ENCODE measurements around the gene C16orf96. TPM values are rescaled to one million over a fixed set of nuclear protein-coding genes. Genes with fewer than 3 reads are reported as not detected.

C16orf96 gene
- total RNA-seq, 2 donors from 2014 or later = 1.5 to 1.6 TPM

DNA sequence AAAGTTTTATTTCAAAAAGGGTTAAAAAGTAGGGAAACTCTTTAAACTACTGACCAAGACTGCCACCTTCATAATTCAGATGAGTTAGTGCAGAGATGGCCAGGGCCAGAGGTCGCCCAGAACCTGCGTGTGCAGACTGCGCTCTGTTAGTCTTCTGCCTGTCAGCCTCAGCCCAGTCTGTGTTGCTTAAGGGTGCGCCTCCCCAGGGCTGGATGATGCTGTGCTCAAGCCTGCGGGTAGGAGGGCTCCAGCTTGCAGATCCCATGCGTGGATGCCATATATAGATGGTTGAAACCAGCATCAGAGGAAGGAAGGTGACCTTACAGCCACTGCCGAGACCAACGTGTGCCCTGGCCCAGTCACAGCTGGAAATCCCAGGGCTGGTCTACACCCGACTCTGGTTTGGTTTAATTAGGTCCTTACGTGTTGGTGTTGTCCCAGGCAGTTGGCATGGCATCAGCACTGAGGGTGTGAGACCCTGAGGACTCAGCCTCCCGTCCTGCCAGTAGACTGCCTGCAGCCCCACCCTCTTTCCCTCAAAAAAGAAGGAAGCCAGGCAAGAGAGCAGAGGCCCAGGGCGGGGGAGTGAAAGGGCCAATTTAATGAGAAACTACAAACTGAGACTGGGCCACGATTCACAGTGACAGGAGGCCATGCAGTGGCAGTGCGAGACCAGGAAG, 45.3 kb upstream of the C16orf96 start:
- DNase-seq = no peak
- H3K36me3 ChIP-seq (ENCODE audit: control insufficient read depth, insufficient read depth, low read length) = peaks cover 51% of the 10 kb centered on the region
- no peak overlapping the region for H3K27ac ChIP-seq (ENCODE audit: low read depth, low read length)
- H3K27me3 Mint-ChIP-seq (ENCODE audit: insufficient read depth) = no peaks in the 10 kb centered on the region
- H3K27ac Mint-ChIP-seq = no peak overlapping the region
- no peaks in the 10 kb centered on the region for H3K4me1 ChIP-seq (ENCODE audit: control insufficient read depth, insufficient read depth, low read length)
- TF ChIP-seq, protein P1, sequence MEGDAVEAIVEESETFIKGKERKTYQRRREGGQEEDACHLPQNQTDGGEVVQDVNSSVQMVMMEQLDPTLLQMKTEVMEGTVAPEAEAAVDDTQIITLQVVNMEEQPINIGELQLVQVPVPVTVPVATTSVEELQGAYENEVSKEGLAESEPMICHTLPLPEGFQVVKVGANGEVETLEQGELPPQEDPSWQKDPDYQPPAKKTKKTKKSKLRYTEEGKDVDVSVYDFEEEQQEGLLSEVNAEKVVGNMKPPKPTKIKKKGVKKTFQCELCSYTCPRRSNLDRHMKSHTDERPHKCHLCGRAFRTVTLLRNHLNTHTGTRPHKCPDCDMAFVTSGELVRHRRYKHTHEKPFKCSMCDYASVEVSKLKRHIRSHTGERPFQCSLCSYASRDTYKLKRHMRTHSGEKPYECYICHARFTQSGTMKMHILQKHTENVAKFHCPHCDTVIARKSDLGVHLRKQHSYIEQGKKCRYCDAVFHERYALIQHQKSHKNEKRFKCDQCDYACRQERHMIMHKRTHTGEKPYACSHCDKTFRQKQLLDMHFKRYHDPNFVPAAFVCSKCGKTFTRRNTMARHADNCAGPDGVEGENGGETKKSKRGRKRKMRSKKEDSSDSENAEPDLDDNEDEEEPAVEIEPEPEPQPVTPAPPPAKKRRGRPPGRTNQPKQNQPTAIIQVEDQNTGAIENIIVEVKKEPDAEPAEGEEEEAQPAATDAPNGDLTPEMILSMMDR (conservative IDR thresholded peaks at IDR 0.05) = no peak
- 93 to 94% methylated on average over 13 to 14 of the region's 14 CpGs for WGBS, 2 experiments (ENCODE audit: insufficient coverage in 1 of 2, insufficient read length in 1 of 2)
- H3K27me3 ChIP-seq (ENCODE audit: control insufficient read depth, insufficient read depth, low read length, poor library complexity, severe bottlenecking) = no peaks in the 10 kb centered on the region
- no peaks in the 10 kb centered on the region for H3K9me3 ChIP-seq (ENCODE audit: control insufficient read depth, low read length)
- no peak overlapping the region for H3K9ac ChIP-seq (ENCODE audit: extremely low read depth, low read length, poor library complexity, severe bottlenecking)
- H3K4me1 Mint-ChIP-seq = peaks cover 4% of the 10 kb centered on the region
- H3K4me3 ChIP-seq (ENCODE audit: low read length) = no peak overlapping the region
- H3K36me3 Mint-ChIP-seq (ENCODE audit: low read depth) = peaks cover 21% of the 10 kb centered on the region
- no peak overlapping the region for H3K4me3 Mint-ChIP-seq
- H3K9me3 Mint-ChIP-seq = no peaks in the 10 kb centered on the region

DNA sequence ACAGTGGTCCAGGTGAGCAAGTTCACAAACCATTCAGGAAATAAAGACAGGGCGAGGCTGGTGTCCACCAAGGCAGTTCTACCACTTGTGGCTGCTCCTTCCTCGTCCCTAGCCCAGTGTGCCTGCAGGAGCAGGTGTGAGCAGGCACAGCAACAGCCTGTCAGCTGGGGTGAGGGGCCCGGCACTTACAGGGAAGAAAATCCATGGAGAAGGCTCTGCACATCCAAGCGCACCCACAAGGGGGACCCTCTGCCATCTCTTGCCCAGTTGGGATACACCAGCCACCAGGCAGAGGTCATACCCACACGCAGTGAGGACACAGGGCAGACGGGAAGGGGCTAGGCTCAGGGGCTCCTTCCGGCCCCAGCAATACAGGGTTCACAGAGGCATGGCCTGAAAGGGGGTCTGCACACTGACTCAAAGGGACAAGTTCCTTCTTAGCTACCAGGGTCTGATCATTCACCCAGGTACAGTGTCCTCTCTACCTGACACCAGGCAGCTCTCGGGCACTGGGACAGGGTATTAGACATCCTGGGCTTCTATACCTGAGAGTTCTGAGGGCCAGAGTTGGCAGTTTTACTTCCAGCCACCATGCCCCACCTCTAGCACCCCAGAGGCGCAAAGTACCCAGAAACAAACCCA, 44.6 kb upstream of the C16orf96 start:
- H3K27me3 Mint-ChIP-seq (ENCODE audit: insufficient read depth) = no peaks in the 10 kb centered on the region
- TF ChIP-seq, protein P1 (conservative IDR thresholded peaks at IDR 0.05) = peak; percentile 85
- peaks cover 21% of the 10 kb centered on the region for H3K36me3 Mint-ChIP-seq (ENCODE audit: low read depth)
- H3K9me3 ChIP-seq (ENCODE audit: control insufficient read depth, low read length) = no peaks in the 10 kb centered on the region
- H3K4me3 ChIP-seq (ENCODE audit: low read length) = no peak overlapping the region
- no peaks in the 10 kb centered on the region for H3K4me1 ChIP-seq (ENCODE audit: control insufficient read depth, insufficient read depth, low read length)
- H3K36me3 ChIP-seq (ENCODE audit: control insufficient read depth, insufficient read depth, low read length) = peaks cover 46% of the 10 kb centered on the region
- WGBS, 2 experiments (ENCODE audit: insufficient coverage in 1 of 2, insufficient read length in 1 of 2) = 72 to 77% methylated on average over 6 to 9 of the region's 9 CpGs
- peak; percentile 96 for DNase-seq
- no peak overlapping the region for H3K9ac ChIP-seq (ENCODE audit: extremely low read depth, low read length, poor library complexity, severe bottlenecking)
- H3K27ac Mint-ChIP-seq = peak overlapping the region; percentile 55
- H3K4me1 Mint-ChIP-seq = peaks cover 4% of the 10 kb centered on the region
- H3K9me3 Mint-ChIP-seq = no peaks in the 10 kb centered on the region
- no peak overlapping the region for H3K27ac ChIP-seq (ENCODE audit: low read depth, low read length)
- no peak overlapping the region for H3K4me3 Mint-ChIP-seq
- no peaks in the 10 kb centered on the region for H3K27me3 ChIP-seq (ENCODE audit: control insufficient read depth, insufficient read depth, low read length, poor library complexity, severe bottlenecking)

DNA sequence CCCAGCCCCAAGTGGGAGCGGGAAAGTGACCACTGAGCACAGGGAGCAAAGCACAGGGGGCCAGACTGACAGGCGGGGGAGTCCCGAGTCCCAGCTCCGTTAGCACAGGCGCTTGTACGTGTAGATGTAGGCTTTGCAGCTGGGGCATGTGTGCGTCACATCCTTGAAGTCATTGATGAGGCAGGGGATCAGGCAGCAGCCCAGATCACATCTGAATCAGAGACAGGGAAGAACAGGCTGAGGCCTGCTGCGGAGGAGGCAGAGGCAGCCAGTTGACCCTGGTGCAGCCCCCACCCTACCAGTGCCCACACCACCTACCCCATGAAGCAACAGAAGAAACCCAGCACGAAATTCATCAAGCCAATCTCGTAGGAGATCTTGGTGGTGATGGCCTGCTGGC, 43.7 kb upstream of the C16orf96 start:
- Mint-ChIP-seq H3K36me3 (ENCODE audit: low read depth) (peaks cover 21% of the 10 kb centered on the region), H3K4me1 (peaks cover 4% of the 10 kb centered on the region), H3K4me3 (no peak overlapping the region), H3K27me3 (ENCODE audit: insufficient read depth) (no peaks in the 10 kb centered on the region), H3K27ac (peak overlapping the region; percentile 55), H3K9me3 (no peaks in the 10 kb centered on the region)
- Histone ChIP-seq H3K9me3 (ENCODE audit: control insufficient read depth, low read length) (no peaks in the 10 kb centered on the region), H3K9ac (ENCODE audit: extremely low read depth, low read length, poor library complexity, severe bottlenecking) (no peak overlapping the region), H3K4me3 (ENCODE audit: low read length) (no peak overlapping the region), H3K4me1 (ENCODE audit: control insufficient read depth, insufficient read depth, low read length) (no peaks in the 10 kb centered on the region), H3K27ac (ENCODE audit: low read depth, low read length) (no peak overlapping the region), H3K36me3 (ENCODE audit: control insufficient read depth, insufficient read depth, low read length) (peaks cover 38% of the 10 kb centered on the region), H3K27me3 (ENCODE audit: control insufficient read depth, insufficient read depth, low read length, poor library complexity, severe bottlenecking) (no peaks in the 10 kb centered on the region)
- 93 to 96% methylated on average over 4 to 10 of the region's 10 CpGs for WGBS, 2 experiments (ENCODE audit: insufficient coverage in 1 of 2, insufficient read length in 1 of 2)
- TF ChIP-seq, protein P1 (conservative IDR thresholded peaks at IDR 0.05) = no peak
- DNase-seq = no peak

All from endodermal cell (in vitro differentiated cells).